ENCODE measurements around the gene TTLL4.
A peak's percentile ranks its signal among the peaks of the same experiment; 100 is the strongest.

TTLL4 gene

GRCh38 chr2:218716070-218716469 lies 5.4 kb downstream of the TTLL4 start:
- no peak for DNase-seq (ENCODE audit: low read depth in 2 of 2, low spot score in 1 of 2)

- DNase-seq (ENCODE audit: low read depth in 2 of 2, low spot score in 1 of 2): no peak
Measured at GRCh38 chr2:218717262-218717661, 6.6 kb downstream of the TTLL4 start.

- no peak for DNase-seq (ENCODE audit: low read depth in 2 of 2, low spot score in 1 of 2)
Measured at GRCh38 chr2:218718058-218718457, 7.4 kb downstream of the TTLL4 start.

GRCh38 chr2:218719457-218719856 lies 8.8 kb downstream of the TTLL4 start:
- no peak for DNase-seq (ENCODE audit: low read depth in 2 of 2, low spot score in 1 of 2)

GRCh38 chr2:218720048-218721041 lies 9.7 kb downstream of the TTLL4 start:
- DNase-seq (ENCODE audit: low read depth in 2 of 2, low spot score in 1 of 2): no peak

- no peak for DNase-seq (ENCODE audit: low read depth in 2 of 2, low spot score in 1 of 2)
Measured at GRCh38 chr2:218721488-218721887, 10.9 kb downstream of the TTLL4 start.

GRCh38 chr2:218721934-218722333 lies 11.3 kb downstream of the TTLL4 start:
- DNase-seq (ENCODE audit: low read depth in 2 of 2, low spot score in 1 of 2): no peak

- DNase-seq (ENCODE audit: low read depth in 2 of 2, low spot score in 1 of 2): no peak
Measured at GRCh38 chr2:218722419-218722818, 11.8 kb downstream of the TTLL4 start.

GRCh38 chr2:218722876-218723785 lies 12.5 kb downstream of the TTLL4 start:
- no peak for DNase-seq (ENCODE audit: low read depth in 2 of 2, low spot score in 1 of 2)

GRCh38 chr2:218726004-218726574 lies 15.5 kb downstream of the TTLL4 start:
- no peak for DNase-seq (ENCODE audit: low read depth in 2 of 2, low spot score in 1 of 2)

GRCh38 chr2:218727502-218728165 lies 17.0 kb downstream of the TTLL4 start:
- no peak for DNase-seq (ENCODE audit: low read depth in 2 of 2, low spot score in 1 of 2)

GRCh38 chr2:218729640-218730039 lies 19.0 kb downstream of the TTLL4 start:
- no peak for DNase-seq (ENCODE audit: low read depth in 2 of 2, low spot score in 1 of 2)

- no peak for DNase-seq (ENCODE audit: low read depth in 2 of 2, low spot score in 1 of 2)
Measured at GRCh38 chr2:218732052-218732760, 21.6 kb downstream of the TTLL4 start.

- no peak for DNase-seq (ENCODE audit: low read depth in 2 of 2, low spot score in 1 of 2)
Measured at GRCh38 chr2:218732761-218733158, 22.1 kb downstream of the TTLL4 start.

GRCh38 chr2:218733171-218734021 lies 22.8 kb downstream of the TTLL4 start:
- DNase-seq (ENCODE audit: low read depth in 2 of 2, low spot score in 1 of 2): peak in 1 of 2 donors; percentile 4

- no peak for DNase-seq (ENCODE audit: low read depth in 2 of 2, low spot score in 1 of 2)
Measured at GRCh38 chr2:218734190-218734975, 23.7 kb downstream of the TTLL4 start.

- DNase-seq (ENCODE audit: low read depth in 2 of 2, low spot score in 1 of 2): no peak
Measured at GRCh38 chr2:218736531-218736930, 25.9 kb downstream of the TTLL4 start.

GRCh38 chr2:218743068-218743467 lies 32.4 kb downstream of the TTLL4 start:
- no peak for DNase-seq (ENCODE audit: low read depth in 2 of 2, low spot score in 1 of 2)

- DNase-seq (ENCODE audit: low read depth in 2 of 2, low spot score in 1 of 2): no peak
Measured at GRCh38 chr2:218744615-218745014, 34.0 kb downstream of the TTLL4 start.
